Activated naive CD4-positive, alpha-beta T cell treated with anti-CD3 and anti-CD28 coated beads, Interleukin-2, amount 10 ng/mL, durations not matched to agents 5 hours and 36 hours (primary cell): ENCODE data around the gene STPG3. TPM values are rescaled to one million over a fixed set of nuclear protein-coding genes. Genes with fewer than 3 reads are reported as not detected.

ENCODE experiments used
- total RNA-seq, 2 experiments: library from RNA; stranded (reverse); gene quantifications; one replicate each; pipeline ENCODE4 v1.2.3, GENCODE V29; 2021

The STPG3 gene
- not detected for total RNA-seq

DNA sequence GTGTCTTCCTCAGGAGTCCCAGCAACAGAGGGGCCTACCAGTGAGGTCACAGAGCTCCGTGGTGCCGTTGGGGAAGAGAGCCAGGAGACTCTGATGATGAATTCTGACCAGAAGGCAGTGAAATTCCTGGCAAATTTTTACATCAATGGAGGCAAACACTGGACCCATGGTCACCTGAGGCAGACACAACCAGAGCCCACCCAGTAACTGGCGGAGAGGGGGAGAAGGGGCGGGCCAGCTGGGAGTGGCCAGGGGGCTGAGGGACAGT lies at the start of gene STPG3:
STPG3 (plus strand) TSS at position 93 of the 268 bp plus-strand sequence; CDS start at position 94, 1 bp downstream.

DNA sequence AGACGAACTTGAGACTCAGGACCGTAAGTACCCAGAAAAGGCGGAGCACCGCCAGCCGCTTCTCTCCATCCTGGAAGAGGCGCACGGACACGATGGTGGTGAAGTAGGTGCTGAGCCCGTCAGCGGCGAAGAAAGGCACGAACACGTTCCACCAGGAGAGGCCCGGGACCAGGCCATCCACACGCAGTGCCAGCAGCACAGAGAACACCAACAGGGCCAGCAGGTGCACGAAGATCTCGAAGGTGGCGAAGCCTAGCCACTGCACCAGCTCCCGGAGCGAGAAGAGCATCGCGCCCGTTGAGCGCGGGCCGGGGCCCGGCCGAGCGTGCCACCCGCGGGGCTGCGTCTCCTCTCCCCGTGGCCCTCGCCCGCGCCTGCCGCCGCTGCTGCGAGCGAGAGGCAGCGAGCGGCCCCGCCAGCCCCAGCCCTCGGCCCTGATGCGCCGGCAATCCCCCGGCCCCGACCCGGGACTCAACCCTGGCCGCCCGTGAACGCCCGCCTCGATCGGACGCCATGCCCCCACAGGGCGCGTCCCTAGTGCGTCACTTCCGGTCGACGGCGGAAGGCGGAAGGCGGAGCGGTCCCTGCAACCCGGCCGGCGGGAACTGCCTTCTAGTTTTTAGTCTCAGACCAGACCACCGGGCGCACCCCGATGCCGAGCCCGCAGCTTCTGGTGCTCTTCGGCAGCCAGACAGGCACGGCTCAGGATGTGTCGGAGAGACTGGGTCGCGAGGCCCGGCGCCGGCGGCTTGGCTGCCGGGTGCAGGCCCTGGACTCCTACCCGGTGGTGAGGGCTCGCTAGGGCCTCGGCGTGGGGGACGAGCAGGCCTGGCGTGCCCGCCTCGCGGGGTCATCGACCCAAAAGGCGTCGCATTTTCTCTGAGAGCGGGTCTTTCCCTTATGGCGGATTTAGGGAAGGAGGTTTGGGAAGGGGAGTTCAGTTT lies 45.7 kb upstream of the STPG3 start, which contains the start of the genes NDOR1 and TMEM203:
NDOR1 (plus strand) TSS at position 575 of the 944 bp plus-strand sequence; CDS start at position 653, 78 bp downstream.
TMEM203 (minus strand) TSS at position 523 of the 944 bp plus-strand sequence; CDS start at position 289, 234 bp downstream.

DNA sequence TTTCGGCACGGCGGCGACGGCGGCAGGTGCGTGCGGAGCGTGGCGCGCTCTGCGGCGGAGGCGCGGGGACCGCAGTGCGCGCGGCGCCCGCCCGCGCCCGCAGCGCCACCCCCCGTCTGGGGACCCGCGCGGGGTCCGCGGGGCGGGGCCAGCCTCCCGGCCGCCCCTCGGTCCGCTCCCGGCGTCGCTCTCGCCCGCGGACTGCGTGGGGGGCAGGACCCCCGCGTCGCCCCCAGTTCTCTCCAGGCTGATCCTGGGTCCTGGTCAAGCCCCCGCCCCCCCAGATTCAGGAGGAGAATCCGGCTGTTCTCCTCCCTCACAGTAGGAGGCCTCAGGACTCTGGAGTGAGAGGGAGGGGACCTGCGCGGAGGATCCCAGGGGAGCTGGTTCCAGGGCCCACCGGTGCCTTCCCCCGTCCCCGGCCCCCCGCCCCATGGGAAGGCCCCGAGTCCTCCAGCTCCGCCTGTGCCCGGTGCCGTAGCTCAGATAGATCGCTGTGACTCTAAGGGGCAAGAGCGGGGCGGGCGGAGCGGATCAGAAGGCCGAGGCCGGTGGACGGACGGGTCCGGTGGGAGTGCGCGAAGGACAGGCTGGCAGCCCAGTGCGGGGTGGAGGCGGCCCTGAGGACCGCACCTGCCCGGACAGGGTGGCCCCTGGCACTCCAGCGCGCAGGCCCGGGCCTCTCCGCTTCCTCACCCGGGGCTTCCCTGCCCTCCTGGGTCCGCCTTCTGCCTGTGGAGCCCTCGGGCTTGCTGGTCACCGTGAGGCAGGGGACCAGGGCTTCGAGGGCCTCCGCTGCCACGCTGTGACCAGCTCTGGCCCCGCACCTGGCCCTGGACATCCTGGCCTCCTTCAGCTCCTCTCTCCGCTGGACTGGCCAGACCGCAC lies 28.7 kb upstream of the STPG3 start, which contains the start of gene RNF208:
RNF208 (minus strand) TSS at position 51 of the 888 bp plus-strand sequence. CDS start 1,028 bp downstream, outside the sequence.

DNA sequence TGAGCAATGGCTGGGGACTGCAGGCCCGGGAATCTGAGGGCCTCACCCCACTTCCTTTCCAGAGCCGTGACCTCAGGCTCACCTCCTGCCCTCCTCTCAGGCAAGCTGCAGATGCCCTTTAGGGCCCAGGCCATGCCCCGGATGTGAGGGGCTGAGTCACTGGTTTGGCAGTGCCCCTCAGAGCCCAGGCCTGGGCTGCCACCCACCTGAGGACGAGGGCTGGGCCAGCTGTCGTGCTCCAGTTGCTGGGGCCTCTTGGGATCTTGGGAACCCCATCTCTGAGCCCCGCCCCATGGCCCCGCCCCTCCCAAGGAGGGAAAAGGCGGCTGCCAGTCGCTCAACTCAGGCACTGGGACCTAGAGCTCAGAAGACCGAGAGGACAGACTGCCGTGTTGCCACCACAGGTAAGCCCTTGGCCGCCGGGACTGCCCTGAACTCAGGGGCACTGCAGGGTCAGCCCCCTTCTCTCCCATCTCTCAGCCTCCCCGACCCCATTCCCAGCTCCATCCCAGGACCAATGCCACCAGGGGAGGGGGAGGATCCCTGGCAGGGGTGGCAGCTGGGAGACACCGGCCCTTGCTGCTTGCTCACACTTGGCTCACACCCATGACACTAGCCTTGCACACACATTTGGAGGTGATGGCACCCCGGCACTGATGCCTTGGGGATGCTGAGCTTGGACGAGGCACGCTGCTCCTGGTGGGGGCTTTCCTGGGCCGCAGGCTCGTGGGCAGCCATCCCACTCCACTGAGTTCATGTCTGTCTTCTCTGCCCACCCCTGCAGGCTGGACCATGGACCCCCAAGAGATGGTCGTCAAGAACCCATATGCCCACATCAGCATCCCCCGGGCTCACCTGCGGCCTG lies 26.0 kb upstream of the STPG3 start, which contains the start of gene CYSRT1:
CYSRT1 (plus strand) TSS at position 345 of the 865 bp plus-strand sequence; CDS start at position 793, 448 bp downstream.

DNA sequence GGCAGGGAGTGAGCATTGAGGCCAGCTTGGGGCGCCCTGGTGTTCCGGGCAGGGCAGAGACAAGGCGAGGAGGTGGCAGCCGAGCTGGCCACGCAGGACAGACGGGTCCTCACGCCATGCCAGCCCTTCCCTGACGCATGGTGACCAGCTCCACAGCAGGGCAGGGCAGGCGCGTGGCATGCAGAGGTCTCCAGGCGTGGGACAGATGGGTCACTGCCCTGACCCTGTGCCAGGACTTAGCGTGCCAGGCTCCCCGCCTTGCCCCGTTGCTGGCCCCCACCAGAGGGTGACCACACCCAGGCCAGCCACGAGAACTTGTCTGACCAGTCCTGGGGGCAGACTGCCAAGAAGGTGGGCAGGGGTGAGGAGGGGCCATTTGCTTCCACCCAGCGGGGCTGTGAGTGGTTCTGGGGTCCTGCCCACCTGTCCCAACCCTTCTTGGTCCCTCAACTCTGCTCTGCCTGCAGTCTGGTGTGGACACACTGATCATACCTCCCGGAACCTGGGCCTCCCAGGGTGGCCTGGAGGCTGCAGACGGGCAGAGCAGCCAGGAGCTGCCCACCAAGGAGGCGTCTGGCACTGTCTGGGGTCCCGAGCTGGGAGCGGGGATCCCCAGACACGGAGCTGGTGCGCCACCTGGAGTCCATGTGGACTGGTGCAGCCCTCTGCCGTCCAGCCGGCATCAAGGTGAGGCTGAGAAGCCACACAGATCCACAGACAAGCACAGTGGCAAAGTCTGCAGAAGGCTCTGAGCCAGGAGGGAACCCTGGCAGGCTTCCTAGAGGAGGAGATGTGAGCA lies 23.8 kb upstream of the STPG3 start, which contains the start of gene RNF224:
RNF224 (plus strand) TSS at position 449 of the 799 bp plus-strand sequence. CDS start 834 bp downstream, outside the sequence.

DNA sequence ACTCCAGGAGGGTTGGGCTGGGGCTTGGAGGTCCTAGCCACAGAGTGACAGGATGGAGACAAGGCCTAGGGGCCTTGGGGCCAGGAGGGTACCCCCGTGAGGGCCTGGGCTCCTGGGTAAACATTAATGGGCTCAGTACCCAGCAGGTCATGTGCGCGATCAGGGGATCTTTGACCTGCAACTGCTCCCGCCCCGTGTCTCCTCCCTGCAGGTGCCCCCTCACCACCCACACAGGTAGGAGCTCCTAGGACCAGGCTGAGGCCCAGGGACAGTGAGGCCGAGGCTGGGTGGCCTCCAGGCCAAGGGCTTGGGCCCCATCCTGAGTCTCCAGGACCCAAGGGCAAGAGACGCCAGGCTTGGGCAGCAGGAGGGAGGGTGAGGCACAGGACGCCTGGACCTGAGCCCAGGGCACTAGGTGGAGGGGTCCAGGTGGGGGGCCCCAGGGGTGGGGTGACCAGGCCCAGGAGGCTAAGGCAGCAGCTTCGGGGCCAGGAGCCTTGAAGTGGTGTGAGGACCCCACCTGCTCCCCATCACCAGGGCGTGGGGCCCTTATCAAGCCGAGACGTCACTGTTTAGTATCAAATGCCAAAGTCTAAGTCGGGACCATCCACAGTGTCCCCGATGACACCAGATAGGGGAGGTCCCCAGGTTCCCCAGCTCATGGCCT lies 20.2 kb upstream of the STPG3 start, which contains the start of gene SLC34A3:
SLC34A3 (plus strand) TSS at position 197 of the 667 bp plus-strand sequence. CDS start 802 bp downstream, outside the sequence.

DNA sequence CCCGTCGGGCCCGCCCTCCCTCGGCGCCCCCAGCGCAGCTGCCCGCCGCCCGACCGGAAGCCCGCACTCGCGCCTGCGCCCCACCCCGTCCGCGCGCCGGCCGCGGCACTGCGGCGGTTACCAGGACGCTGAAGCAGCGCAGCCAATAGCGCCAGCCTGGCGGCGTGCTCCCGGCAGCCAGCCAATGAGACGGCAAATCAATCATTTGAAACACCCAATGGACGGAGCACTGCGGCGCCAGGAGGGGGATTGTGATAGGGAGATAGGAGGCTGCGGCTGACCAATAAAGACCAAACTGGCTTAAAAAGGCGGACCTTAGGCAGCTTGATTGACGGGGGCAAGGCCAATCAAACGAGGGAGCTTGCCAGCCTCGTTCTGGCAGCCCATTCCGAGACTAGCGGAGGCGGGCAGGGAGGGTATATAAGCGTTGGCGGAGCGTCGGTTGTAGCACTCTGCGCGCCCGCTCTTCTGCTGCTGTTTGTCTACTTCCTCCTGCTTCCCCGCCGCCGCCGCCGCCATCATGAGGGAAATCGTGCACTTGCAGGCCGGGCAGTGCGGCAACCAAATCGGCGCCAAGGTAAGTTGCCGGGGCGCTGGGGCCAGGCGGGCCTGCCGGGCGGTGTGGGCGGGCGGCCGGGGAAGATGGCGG lies 10.1 kb upstream of the STPG3 start, which contains the start of gene TUBB4B:
TUBB4B (plus strand) TSS at position 447 of the 649 bp plus-strand sequence; CDS start at position 521, 74 bp downstream.

DNA sequence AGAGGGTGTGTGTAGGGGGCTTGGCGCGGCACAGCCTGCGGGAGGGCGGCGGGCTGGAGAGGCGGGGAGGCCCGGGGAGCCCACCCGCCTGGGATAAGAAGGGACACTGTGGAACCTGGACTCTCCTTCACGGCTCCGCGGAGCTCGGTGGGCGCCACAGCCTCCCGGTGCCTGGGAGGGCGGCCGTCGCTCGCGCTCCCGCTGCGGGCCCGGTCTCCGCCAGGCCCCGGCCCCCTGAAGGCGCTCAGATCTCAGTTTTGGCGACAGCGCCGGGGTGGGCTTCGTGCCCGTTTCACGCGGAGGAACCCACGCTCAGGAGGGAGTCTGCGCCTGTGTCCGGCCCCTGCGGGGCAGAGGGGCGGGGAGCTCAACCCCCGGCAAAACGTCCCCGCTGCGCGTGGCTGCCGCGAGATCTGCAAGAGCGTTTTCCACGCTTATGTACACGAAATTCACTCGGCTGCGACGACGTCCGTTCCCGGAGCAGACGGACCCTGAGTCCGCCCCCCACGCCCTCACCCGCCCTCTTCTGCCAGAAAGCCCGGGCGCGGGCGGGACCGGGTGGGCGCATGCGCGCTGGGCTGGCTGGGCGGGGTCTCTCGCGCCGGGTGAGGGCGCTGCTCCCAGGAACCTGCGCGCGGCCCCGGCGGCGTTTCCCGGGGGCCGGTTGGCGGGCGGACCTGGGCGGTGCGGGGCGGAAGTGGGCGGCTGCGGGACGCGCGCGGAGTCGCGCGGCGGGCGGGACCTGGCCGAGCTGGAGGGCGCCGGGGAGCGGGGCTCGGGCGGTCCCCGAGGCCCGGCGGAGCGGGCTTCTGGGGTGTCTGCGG lies 3.8 kb downstream of the STPG3 start, which contains the start of gene NELFB:
NELFB (plus strand) TSS at position 704 of the 824 bp plus-strand sequence.

DNA sequence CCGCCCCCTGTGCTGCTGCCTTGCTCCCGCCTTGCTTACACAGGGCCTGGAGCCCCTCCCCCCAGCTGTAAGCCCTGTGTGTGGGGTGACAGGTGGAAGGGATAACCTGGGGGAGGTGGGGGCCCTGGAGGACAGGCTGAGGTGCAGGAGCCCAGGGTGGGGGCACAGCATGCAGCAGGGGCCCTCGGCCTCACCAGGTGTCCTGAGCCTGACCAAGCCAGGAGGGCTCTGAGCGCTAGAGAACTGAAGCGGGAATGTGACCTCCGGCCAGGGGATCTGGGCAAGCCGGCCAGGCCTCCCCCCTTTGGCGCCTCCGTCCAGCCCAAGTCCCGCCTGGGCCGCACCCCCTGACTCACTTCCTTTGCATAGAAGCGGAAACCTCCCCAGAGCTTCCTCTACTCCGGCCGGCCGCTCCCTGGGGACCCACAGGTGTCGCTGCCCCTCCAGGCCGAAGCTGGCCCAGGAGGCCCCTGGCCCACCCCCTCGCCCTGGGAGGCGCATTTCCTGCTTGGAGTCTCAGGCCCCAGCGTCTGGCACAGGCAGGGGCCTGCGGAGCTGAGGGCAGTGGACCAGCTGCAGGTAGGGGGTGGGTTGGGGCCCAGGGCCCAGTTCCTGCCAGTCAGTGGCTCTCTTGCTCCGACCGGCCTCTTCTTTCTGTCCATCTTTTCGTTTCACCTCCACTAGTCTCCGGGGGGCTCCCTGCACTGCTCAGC lies 26.4 kb downstream of the STPG3 start, which contains the start of gene TOR4A:
TOR4A (plus strand) TSS at position 398 of the 713 bp plus-strand sequence. CDS start 964 bp downstream, outside the sequence.

DNA sequence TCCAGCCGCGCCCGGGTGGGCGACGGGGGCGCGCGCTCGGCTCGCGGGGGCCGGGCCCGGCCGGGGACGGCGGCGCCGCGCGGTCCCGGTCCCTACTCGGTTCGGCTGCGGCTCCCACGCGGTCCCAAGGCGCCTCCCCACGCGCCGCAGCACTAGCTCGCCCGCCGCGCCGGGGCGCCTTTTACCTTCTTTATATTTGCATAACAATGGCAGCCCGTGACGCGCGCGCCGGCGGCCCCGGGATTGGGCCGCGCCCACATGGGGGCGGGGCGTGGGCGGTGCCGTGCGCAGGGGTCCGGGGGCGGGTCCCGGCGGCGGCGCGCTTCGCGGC lies 51.0 kb downstream of the STPG3 start, which contains the start of gene NRARP:
NRARP (minus strand) TSS at position 154 of the 331 bp plus-strand sequence. CDS start 343 bp downstream, outside the sequence.

Other genes starting within 250 kb of the STPG3 start
- 10 to 100 TPM; 41.1 to 42.6 TPM for gene ABCA2, start 223.0 kb upstream of the STPG3 start, total RNA-seq
- 1 to 10 TPM; 1.7 to 2.4 TPM for gene FUT7, start 219.2 kb upstream of the STPG3 start, total RNA-seq
- gene NPDC1, start 205.1 kb upstream of the STPG3 start, total RNA-seq, result 10 to 100 TPM; 79.2 to 82.7 TPM
- under 1 TPM; 0.25 to 0.36 TPM for gene ENTPD2, start 197.2 kb upstream of the STPG3 start, total RNA-seq
- 10 to 100 TPM; 24.5 to 25.2 TPM for gene SAPCD2, start 180.7 kb upstream of the STPG3 start, total RNA-seq
- gene UAP1L1, start 173.8 kb upstream of the STPG3 start, total RNA-seq, result 10 to 100 TPM; 38.3 to 40.2 TPM
- 10 to 100 TPM; 56.7 to 57.8 TPM for gene MAN1B1, start 164.3 kb upstream of the STPG3 start, total RNA-seq
- 100 to 1,000 TPM; 276 to 289 TPM for gene DPP7, start 136.6 kb upstream of the STPG3 start, total RNA-seq
- gene GRIN1, start 112.1 kb upstream of the STPG3 start, total RNA-seq, result not detected
- gene LRRC26, start 81.2 kb upstream of the STPG3 start, total RNA-seq, result not detected
- gene TMEM210, start 79.2 kb upstream of the STPG3 start, total RNA-seq, result not detected
- gene ANAPC2, start 62.7 kb upstream of the STPG3 start, total RNA-seq, result 10 to 100 TPM; 62.9 to 65.5 TPM
- 10 to 100 TPM; 67.9 to 68.4 TPM for gene SSNA1, start 62.6 kb upstream of the STPG3 start, total RNA-seq
- gene TPRN, start 50.5 kb upstream of the STPG3 start, total RNA-seq, result 1 to 10 TPM; 9.2 to 9.7 TPM
- gene TMEM203, start 45.6 kb upstream of the STPG3 start, total RNA-seq, result 10 to 100 TPM; 27.6 to 29.7 TPM
- 10 to 100 TPM; 25.2 to 30.8 TPM for gene NDOR1, start 45.6 kb upstream of the STPG3 start, total RNA-seq
- gene RNF208, start 29.0 kb upstream of the STPG3 start, total RNA-seq, result 1 to 10 TPM; 5.0 TPM
- gene CYSRT1, start 26.1 kb upstream of the STPG3 start, total RNA-seq, result under 1 TPM; 0.36 to 0.40 TPM
- gene RNF224, start 23.8 kb upstream of the STPG3 start, total RNA-seq, result not detected
- gene SLC34A3, start 20.4 kb upstream of the STPG3 start, total RNA-seq, result not detected
- 100 to 1,000 TPM; 242 to 246 TPM for gene TUBB4B, start 10.0 kb upstream of the STPG3 start, total RNA-seq
- gene NELFB, start 4.0 kb downstream of the STPG3 start, total RNA-seq, result 10 to 100 TPM; 52.9 to 54.9 TPM
- 1 to 10 TPM; 8.6 to 8.8 TPM for gene TOR4A, start 26.4 kb downstream of the STPG3 start, total RNA-seq
- 1 to 10 TPM in 1 of 2 experiments, under 1 TPM in 1; 0.86 to 1.1 TPM for gene NRARP, start 51.0 kb downstream of the STPG3 start, total RNA-seq
- 10 to 100 TPM; 20.4 to 21.4 TPM for gene EXD3, start 171.9 kb downstream of the STPG3 start, total RNA-seq
- gene NOXA1, start 172.1 kb downstream of the STPG3 start, total RNA-seq, result 1 to 10 TPM; 1.0 to 1.2 TPM
- gene ENTPD8, start 190.1 kb downstream of the STPG3 start, total RNA-seq, result not detected
- gene NSMF, start 208.0 kb downstream of the STPG3 start, total RNA-seq, result 10 to 100 TPM; 55.7 to 62.2 TPM